SJCRH30 (cell line): ENCODE results near the gene MPHOSPH9. TPM values are rescaled to one million over a fixed set of nuclear protein-coding genes. Genes with fewer than 3 reads are reported as not detected.
A peak's percentile ranks its signal among the peaks of the same experiment; 100 is the strongest.

Source experiments
- DNase-seq, 2 experiments: peaks; one replicate each; pipeline ENCODE4 v3.0.0-alpha.2; 2015 to 2020
- H3K27ac ChIP-seq: fragments of 250-450 bp; sonication (Bioruptor Pico); 2 replicates; pipeline ENCODE4 v1.5.1; 2020; ENCODE audit warnings: mild to moderate bottlenecking, moderate library complexity
- H3K27me3 ChIP-seq: fragments of 250-450 bp; sonication (Bioruptor Pico); 2 replicates; pipeline ENCODE4 v1.5.1; 2020; ENCODE audit warnings: mild to moderate bottlenecking, moderate library complexity
- H3K36me3 ChIP-seq: fragments of 250-450 bp; sonication (Bioruptor Pico); 2 replicates; pipeline ENCODE4 v1.5.1; 2020; ENCODE audit warnings: mild to moderate bottlenecking, moderate library complexity
- H3K4me1 ChIP-seq: fragments of 250-450 bp; sonication (Bioruptor Pico); 2 replicates; pipeline ENCODE4 v1.5.1; 2020; ENCODE audit warnings: mild to moderate bottlenecking, moderate library complexity
- H3K4me3 ChIP-seq: fragments of 250-450 bp; sonication (Bioruptor Pico); 2 replicates; pipeline ENCODE4 v1.5.1; 2020; ENCODE audit warnings: mild to moderate bottlenecking, moderate library complexity
- H3K9me3 ChIP-seq: fragments of 250-450 bp; sonication (Bioruptor Pico); replicated peaks from 2 replicates; pipeline ENCODE4 v1.5.1; 2020; ENCODE audit warnings: mild to moderate bottlenecking, moderate library complexity
- total RNA-seq: library from RNA; depleted of rRNA; stranded (reverse); fragments of >200 nt; shearing (Covaris generic); gene quantifications from 2 replicates; pipeline ENCODE4 v1.2.3, GENCODE V29; 2014

Gene MPHOSPH9
- total RNA-seq, 1 experiment from 2014 or later = 78.2 TPM

DNA sequence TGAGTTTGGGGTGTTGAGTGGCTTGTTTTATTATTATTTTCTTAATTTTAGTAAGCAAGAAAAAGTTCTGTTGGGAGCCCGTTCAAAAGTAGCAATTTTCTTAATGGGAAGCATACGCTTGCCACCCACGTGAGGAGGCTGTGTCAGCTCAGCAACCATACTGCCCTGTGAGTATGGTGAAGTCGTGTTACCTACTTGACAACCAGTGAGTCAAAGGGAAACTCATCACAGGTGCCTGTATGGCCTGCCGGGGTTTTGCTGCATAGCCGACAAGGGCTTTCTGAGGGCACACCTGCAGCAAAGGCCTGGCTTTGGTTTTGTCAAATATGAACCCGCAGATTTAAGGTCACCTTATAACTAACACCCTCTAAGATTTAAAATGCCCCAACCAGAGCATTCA, 113.1 kb downstream of the MPHOSPH9 start:
- Histone ChIP-seq H3K36me3 (no peaks in the 10 kb centered on the region), H3K4me3 (no peak overlapping the region), H3K4me1 (peaks cover 6% of the 10 kb centered on the region; the same call in 1 of the 2 replicates), H3K9me3 (no peaks in the 10 kb centered on the region), H3K27me3 (no peaks in the 10 kb centered on the region), H3K27ac (no peak overlapping the region)
- no peak for DNase-seq

DNA sequence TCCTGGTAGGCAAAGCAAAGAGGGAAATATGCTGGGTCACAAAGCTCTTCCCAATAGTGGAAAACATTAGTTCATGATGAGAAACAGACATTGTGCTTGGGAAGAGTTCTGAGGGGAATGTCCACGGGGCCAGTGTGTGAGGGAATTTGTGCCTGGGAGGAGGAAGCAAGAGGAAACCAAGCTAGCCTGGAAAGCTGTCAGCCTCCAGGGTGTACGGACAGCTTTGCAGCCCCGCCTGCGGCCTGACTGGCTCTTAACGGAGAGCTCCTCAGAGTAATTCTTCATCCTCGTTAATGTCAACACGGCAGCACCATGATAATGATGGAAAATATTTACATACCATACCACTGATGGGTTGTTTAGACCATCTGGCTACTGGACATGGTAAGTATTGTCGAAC, 114.4 kb downstream of the MPHOSPH9 start:
- DNase-seq = no peak
- H3K36me3 ChIP-seq = no peaks in the 10 kb centered on the region
- no peaks in the 10 kb centered on the region for H3K9me3 ChIP-seq
- no peak overlapping the region for H3K27ac ChIP-seq
- H3K4me3 ChIP-seq = no peak overlapping the region
- H3K27me3 ChIP-seq = no peaks in the 10 kb centered on the region
- peaks cover 6% of the 10 kb centered on the region; the same call in 1 of the 2 replicates for H3K4me1 ChIP-seq

- DNase-seq = no peak
- H3K4me3 ChIP-seq = no peak overlapping the region
- H3K4me1 ChIP-seq = peaks cover 6% of the 10 kb centered on the region; the same call in 1 of the 2 replicates
- H3K27me3 ChIP-seq = no peaks in the 10 kb centered on the region
- no peaks in the 10 kb centered on the region for H3K36me3 ChIP-seq
- no peak overlapping the region for H3K27ac ChIP-seq
- no peaks in the 10 kb centered on the region for H3K9me3 ChIP-seq
Observed at GRCh38 chr12:123115409-123116121, 117.4 kb downstream of the MPHOSPH9 start.

- no peak overlapping the region for H3K27ac ChIP-seq
- no peaks in the 10 kb centered on the region for H3K9me3 ChIP-seq
- no peak for DNase-seq
- peaks cover 6% of the 10 kb centered on the region; the same call in 1 of the 2 replicates for H3K4me1 ChIP-seq
- no peak overlapping the region for H3K4me3 ChIP-seq
- no peaks in the 10 kb centered on the region for H3K36me3 ChIP-seq
- H3K27me3 ChIP-seq = no peaks in the 10 kb centered on the region
Observed at GRCh38 chr12:123114304-123115083, 118.4 kb downstream of the MPHOSPH9 start.

DNA sequence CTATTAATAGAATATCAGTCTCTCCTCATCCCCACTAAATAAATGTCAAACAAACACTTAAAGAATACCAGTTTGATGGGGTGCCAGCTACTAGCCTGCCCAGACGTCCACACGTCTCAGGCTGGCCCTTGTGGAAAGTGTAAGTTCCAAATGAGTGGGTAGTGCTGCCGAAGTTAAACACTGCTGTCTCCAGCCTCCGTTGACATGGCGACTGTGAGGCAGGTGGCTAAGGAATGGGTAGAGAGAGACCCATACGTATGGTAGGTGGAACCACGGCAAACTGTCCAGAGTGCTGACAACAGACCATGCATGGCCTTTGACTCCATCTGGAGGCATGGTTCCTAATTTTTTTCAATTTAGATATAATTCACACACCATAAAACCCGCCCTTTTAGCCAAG, 119.9 kb downstream of the MPHOSPH9 start:
- H3K4me1 ChIP-seq = peaks cover 6% of the 10 kb centered on the region; the same call in 1 of the 2 replicates
- no peak for DNase-seq
- H3K27ac ChIP-seq = no peak overlapping the region
- H3K4me3 ChIP-seq = no peak overlapping the region
- H3K36me3 ChIP-seq = no peaks in the 10 kb centered on the region
- no peaks in the 10 kb centered on the region for H3K27me3 ChIP-seq
- no peaks in the 10 kb centered on the region for H3K9me3 ChIP-seq

DNA sequence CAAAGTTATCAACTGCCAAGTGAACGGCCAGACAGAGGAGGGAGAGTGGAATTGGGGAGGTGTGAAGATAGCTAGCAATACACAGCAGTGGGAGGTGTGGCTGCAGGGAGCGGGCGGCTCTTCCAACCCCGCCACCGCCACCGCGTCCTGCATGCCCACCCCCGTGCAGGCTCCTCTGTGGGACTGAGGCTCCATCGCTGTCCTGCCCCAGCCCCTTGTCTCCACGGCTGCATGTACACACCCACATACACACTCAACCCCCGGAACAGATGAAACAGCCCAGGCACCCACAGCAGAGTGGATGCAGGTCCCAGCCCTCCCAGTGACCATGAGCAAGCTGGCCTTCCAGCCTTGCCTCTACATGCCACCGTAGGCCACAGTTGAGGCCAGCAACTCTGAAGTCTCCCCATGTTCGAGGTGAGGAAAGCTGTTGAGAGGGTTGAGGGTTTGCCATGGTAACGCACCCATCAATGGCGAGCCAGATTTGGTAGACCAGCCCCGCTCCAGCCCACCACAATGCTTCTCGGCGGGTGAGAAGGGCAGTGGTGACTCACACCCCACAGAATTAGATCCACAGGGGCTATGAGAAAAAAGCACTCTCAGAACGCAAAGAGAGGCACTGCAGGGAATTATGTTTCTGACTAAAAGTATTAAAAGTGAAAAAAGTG, 121.3 kb downstream of the MPHOSPH9 start:
- Histone ChIP-seq H3K4me3 (no peak overlapping the region), H3K27me3 (no peaks in the 10 kb centered on the region), H3K36me3 (no peaks in the 10 kb centered on the region), H3K4me1 (peaks cover 6% of the 10 kb centered on the region; the same call in 1 of the 2 replicates), H3K9me3 (no peaks in the 10 kb centered on the region), H3K27ac (no peak overlapping the region)
- DNase-seq = peak; percentile 21 to 22

DNA sequence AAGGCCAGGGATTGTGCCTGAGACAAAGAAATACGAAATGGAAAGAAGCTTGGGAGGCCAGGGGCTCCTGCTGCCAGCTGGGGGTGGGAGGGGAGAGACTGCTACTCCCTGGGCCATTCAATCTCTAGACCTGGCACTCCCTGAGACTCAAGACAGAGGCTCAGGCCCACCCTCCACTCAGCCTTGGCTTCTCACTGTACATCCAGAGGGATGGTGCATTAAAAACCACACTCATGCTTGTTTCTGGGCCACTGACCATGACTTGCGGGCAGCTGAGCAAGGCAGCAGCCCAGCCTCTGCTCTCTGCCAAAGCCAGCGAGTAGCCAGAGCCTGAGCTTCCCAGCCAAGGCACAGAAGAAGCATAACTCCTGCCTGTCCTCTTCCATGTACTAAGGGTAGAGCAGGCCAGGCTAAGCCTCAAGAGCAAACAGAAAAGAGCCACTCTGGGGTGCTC, 123.6 kb downstream of the MPHOSPH9 start:
- DNase-seq = no peak
- Histone ChIP-seq H3K27me3 (no peaks in the 10 kb centered on the region), H3K4me3 (no peak overlapping the region), H3K9me3 (no peaks in the 10 kb centered on the region), H3K27ac (no peak overlapping the region), H3K4me1 (peaks cover 6% of the 10 kb centered on the region; the same call in 1 of the 2 replicates), H3K36me3 (no peaks in the 10 kb centered on the region)

DNA sequence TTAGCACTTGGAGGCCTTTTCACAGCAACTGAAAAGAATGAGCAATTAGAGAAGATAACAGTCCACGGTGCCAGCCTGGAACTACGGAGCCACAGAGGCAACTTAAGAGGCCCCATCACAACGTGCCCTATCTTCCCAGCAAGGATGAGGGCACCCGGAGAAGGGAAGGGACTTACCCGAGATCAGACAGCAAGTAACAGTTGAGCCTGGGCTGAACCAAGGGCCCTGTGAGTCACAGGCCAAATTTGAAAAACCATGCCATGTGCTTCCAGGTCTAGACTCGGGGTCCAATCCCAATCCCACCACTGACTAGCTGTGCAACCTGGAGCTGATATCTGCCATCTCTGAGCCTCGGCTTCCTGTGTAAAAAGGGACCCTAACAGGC, 124.3 kb downstream of the MPHOSPH9 start:
- DNase-seq = no peak
- Histone ChIP-seq H3K9me3 (no peaks in the 10 kb centered on the region), H3K36me3 (no peaks in the 10 kb centered on the region), H3K27ac (no peak overlapping the region), H3K4me3 (no peak overlapping the region), H3K27me3 (no peaks in the 10 kb centered on the region), H3K4me1 (peaks cover 6% of the 10 kb centered on the region; the same call in 1 of the 2 replicates)

DNA sequence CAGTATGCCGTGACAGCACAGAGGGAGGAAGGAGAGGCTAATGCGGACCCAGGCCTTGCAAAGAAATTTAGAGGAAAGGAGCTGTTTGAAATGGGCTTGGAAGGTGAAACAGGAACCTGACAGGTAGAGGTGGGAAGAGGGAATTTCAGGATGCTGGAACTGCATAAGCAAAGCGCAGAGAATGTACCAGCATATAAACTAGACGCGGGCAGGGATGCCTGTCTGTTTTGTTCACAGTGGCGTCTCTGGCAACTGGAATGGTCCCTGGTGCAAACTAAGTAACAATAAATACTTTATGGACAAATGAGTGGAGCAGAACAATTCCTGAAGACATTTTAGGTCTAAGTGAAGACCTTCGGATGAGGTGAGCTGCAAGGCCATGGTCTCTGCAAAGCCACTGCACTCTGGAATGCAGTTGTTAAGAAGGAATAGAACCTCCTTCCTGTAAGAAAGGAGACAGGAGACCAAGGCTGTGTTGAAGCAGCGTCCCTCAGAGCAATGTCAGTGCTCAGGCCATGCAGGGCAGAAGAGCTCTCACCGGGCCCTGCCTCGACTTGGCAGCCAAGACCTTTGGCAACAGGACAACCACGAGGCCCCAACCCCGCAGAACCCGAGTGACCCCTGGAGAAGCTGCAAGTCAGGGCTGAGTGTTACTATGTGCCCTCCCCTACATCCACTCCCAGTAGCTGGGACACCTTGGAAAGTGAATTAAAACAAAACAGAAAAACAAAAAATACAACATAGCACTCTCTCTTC, 124.8 kb downstream of the MPHOSPH9 start:
- Histone ChIP-seq H3K9me3 (no peaks in the 10 kb centered on the region), H3K4me1 (peaks cover 6% of the 10 kb centered on the region; the same call in 1 of the 2 replicates), H3K27me3 (no peaks in the 10 kb centered on the region), H3K36me3 (no peaks in the 10 kb centered on the region), H3K4me3 (no peak overlapping the region), H3K27ac (no peak overlapping the region)
- DNase-seq = no peak

DNA sequence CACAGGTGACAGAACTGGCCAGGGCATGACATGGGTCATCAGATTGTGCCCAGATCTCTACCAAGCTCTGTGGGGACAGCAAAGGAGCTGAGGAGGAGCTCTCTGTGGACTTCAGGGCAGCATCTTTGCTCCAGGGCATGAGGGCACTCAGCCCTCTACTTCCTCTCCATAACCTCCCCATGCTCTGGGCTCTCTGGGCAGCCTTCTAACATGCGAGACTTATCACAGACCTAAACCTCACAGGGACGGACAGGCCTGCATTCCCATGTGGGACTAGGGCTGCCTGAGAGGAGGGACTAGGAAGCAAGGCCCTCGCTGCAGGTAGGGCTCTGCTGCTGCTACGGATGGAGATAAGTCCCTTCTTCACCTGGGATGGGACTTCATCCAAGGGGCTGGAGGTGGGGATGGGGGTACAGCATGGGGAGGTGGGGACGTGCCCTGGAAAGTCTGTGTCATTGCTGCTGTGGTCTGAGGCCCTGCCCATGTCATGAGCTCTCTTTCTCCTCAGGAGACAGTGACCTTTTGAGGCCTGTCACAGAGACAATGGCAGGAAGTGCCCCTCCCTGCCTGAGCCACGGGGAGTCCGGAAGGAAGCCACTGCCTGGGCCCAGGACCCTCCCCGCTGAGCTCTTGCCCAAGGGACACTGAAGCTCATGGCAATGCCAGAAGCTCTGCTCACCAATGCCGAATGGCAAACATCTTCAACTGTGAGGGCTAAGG, 126.1 kb downstream of the MPHOSPH9 start:
- Histone ChIP-seq H3K27ac (no peak overlapping the region), H3K27me3 (no peaks in the 10 kb centered on the region), H3K36me3 (no peaks in the 10 kb centered on the region), H3K4me1 (peaks cover 2% of the 10 kb centered on the region; the same call in 1 of the 2 replicates), H3K9me3 (no peaks in the 10 kb centered on the region), H3K4me3 (no peak overlapping the region)
- DNase-seq = no peak

DNA sequence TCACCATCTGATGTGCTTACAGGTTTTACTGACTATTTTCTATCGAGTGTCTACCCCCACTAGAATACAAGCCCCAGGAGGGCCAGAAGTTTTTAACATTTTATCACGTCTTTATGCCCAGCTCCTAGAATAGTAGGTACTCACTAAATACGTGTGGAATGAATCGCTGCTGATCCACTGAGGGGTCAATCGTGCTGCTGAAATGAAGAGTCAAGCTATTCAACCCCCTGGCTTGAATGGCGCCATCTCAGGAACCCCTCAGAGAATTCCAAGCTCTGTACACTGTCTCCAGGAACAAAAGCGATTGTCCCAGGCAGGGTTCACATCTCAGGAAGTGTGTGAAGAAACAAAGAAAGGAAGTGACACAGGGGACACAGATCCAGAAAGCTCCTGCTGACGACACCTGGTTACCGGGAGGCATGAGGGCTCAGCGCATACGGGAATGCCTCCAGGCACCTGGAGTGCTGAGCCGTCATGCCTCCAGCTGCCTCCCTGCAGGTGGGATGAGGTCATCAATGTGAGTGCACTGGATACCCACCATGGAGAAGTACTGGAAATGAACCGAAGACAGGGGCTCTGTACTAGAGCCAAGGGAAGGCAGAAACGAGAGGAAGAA, 127.6 kb downstream of the MPHOSPH9 start:
- H3K4me1 ChIP-seq = no peaks in the 10 kb centered on the region
- no peak overlapping the region for H3K27ac ChIP-seq
- H3K36me3 ChIP-seq = no peaks in the 10 kb centered on the region
- no peak overlapping the region for H3K4me3 ChIP-seq
- DNase-seq = no peak
- H3K27me3 ChIP-seq = no peaks in the 10 kb centered on the region
- H3K9me3 ChIP-seq = no peaks in the 10 kb centered on the region

DNA sequence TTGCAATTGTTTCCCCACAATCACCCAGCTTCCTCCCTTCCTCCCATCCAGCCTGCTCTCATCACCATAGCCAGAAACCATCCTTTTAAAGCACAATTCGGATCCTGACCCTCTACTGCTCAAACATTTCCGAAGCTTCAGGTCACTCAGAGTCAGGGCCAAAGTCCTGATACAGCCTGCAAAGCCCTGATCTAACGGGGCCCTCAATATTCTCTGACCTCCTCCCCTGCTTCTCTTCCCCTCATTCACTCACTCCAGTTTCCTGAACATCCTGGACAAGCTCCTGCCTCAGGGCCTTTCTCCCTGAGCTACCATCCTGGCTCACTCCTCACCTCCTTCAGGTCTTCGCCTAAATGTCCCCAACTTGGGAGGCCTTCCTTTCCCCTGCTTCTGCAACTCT, 128.1 kb downstream of the MPHOSPH9 start:
- H3K9me3 ChIP-seq = no peaks in the 10 kb centered on the region
- DNase-seq = no peak
- H3K27me3 ChIP-seq = no peaks in the 10 kb centered on the region
- H3K4me3 ChIP-seq = no peak overlapping the region
- H3K4me1 ChIP-seq = no peaks in the 10 kb centered on the region
- no peaks in the 10 kb centered on the region for H3K36me3 ChIP-seq
- no peak overlapping the region for H3K27ac ChIP-seq
